HG02970 (cell line): ENCODE measurements around the gene SIT1.

ENCODE experiments used
- ATAC-seq: cut with Tn5 transposase; IDR thresholded peaks from one replicate; pipeline ENCODE4 v1.9.1; 2021; ENCODE audit warnings: mild to moderate bottlenecking, moderate library complexity, moderate number of reproducible peaks; ENCODE audit not compliant: unreplicated experiment, low FRiP score

Gene SIT1

GRCh38 chr9:35683323-35683722 is 32.6 kb upstream of the SIT1 start:
- no peak for ATAC-seq

DNA sequence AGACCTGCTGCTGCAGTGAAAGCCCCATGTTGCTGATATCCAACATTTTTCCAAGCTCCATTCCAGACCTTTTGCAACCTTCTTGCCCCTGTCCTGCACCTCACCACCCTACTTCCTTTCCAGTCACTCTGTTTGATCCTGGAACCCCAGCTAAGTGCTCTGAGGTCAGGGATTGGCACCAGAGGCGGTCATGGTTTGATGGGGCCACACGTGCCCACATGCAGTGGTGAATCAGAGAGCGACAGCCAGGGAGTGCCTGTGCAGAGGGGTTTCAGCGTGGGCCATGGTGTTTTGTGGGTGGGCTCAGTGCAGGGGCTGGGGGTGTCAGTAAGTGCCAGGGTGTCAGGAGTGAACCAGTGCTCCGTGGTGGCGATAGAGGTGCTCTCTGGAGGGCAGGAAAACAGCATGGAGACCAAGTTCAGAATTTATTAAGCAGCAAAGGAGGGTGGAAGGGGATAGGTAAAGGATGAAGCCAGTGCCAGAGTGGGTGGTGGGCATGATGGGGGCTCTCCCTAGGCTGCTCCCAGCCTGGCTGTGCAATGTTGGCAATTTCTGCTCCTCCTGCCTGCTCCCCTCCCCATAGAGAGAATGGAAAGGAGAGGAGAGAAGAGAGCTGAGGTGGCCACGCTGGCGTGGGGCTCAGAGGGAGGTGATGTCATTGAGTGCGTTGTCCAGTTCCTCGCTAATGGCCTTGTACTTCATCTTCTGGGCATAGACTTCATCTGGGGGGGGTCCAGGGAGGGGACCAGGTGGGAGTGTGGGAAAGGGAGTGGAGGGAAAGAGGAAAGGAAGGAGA is 32.0 kb upstream of the SIT1 start:
- ATAC-seq, result no peak

GRCh38 chr9:35682051-35682450 is 31.3 kb upstream of the SIT1 start:
- no peak for ATAC-seq

DNA sequence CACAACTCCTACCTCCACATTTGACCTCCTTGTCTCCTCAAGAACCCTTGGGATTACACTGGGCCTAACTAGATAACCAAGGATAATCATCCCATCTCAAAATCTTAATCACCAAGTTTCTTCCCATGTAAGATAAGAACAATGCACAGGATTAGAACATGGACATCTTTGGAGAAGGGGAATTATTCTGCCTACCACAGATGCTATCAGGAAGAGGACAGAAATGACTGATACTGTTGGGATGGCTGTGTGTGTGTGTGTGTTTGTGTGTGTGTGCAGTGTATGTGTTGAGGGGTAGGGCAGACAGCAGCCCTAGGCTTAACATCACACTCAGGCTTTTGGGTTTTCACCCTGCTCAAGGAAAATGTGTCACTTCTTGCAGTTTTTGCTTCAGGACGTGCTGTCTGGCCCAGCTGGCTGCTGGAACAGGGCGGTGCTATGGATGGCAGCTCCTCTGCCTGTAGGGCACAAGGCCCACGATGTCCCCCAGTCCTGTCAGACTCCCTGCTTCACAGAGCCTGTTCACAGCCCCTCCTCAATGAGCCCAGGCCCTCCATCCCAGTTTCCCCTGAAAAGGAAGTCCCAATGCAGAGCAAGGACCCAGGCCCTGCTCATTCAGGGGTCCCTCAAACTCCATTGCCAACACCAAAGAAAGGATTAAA is 30.7 kb upstream of the SIT1 start:
- ATAC-seq, result no peak

- no peak for ATAC-seq
These were observed 29.8 kb upstream of the SIT1 start for GRCh38 chr9:35680331-35681105.

GRCh38 chr9:35679766-35680330 is 29.1 kb upstream of the SIT1 start:
- ATAC-seq, result no peak

GRCh38 chr9:35679091-35679490 is 28.4 kb upstream of the SIT1 start:
- ATAC-seq, result no peak

GRCh38 chr9:35675732-35676392 is 25.1 kb upstream of the SIT1 start:
- no peak for ATAC-seq

GRCh38 chr9:35675204-35675603 is 24.5 kb upstream of the SIT1 start:
- ATAC-seq, result no peak

- no peak for ATAC-seq
These were observed 23.3 kb upstream of the SIT1 start for GRCh38 chr9:35674025-35674361.

- ATAC-seq, result no peak
These were observed 22.6 kb upstream of the SIT1 start, which contains the start of gene CA9 for GRCh38 chr9:35673132-35674024. TSS of gene CA9 (plus strand) at chr9:35673928. CDS start at chr9:35673960, 32 bp downstream.

- no peak for ATAC-seq
These were observed 18.8 kb upstream of the SIT1 start for GRCh38 chr9:35669331-35670145.

GRCh38 chr9:35667939-35668338 is 17.2 kb upstream of the SIT1 start:
- ATAC-seq, result no peak

- ATAC-seq, result no peak
These were observed 15.8 kb upstream of the SIT1 start for GRCh38 chr9:35666549-35666948.

DNA sequence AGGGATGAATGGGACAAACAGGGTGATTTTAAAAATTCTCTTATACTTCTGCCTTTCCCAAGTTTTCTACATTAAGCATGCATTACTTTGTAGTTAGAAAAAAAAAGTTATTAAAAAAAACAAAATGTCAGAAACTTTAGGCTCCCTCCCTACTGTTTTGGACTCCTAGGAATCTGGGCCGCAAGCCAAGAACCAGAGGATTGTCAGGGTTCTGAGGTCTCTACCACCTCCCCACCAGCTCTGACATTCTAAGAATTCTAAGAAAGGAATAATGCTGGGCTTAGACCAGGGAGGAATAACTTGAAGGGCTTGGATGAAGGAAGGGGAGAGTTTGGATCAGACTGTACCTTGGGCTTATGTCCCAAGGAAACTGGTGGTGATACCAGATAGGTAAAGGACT is 15.3 kb upstream of the SIT1 start:
- no peak for ATAC-seq

DNA sequence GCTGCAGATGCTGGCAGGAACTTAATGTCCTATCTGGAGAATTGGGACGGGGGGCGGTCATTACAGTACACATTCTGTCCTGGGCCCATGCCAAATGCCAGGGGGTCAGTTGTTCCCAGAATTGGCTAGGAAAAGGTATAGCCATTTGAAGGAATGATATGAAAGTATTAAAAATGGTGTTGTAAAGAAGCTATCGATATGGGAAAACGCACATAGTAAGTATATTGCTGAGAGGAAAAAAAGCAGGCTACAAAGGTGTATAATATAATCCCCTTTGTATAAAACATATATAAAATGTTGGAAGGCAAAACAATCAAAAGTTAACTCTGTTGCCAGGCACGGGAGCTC is 14.7 kb upstream of the SIT1 start:
- ATAC-seq, result no peak

- ATAC-seq, result no peak
These were observed 14.1 kb upstream of the SIT1 start, which contains the start of gene ARHGEF39 for GRCh38 chr9:35664531-35665470. TSS of gene ARHGEF39 (minus strand) at chr9:35665195. CDS start at chr9:35665169, 26 bp downstream.

DNA sequence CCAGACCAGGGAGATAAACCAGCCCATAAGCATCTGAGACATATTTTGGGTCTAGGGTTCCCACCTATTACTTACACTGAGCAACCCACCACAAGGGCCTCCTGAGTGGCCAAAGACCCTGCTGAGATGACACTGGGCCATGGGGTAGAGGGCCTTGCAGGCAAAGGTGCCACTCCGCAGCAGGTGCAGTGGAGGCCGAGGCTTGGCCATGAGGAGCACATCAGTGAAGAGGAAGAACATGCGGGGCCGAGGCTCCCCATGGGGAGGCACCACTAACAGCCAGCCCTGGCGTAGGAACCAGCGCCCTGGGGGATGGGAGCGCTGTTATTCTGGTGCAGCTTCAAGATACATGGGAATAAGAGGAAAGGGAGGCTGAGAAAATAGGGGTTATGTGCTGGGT is 11.7 kb upstream of the SIT1 start:
- no peak for ATAC-seq
